NCI-H2171 (cell line): ENCODE data around the gene ADAM15.

Experiments
- DNase-seq: peaks from one replicate; lab custom pipeline; 2025; lab: John Stamatoyannopoulos, UW

The ADAM15 gene

DNA sequence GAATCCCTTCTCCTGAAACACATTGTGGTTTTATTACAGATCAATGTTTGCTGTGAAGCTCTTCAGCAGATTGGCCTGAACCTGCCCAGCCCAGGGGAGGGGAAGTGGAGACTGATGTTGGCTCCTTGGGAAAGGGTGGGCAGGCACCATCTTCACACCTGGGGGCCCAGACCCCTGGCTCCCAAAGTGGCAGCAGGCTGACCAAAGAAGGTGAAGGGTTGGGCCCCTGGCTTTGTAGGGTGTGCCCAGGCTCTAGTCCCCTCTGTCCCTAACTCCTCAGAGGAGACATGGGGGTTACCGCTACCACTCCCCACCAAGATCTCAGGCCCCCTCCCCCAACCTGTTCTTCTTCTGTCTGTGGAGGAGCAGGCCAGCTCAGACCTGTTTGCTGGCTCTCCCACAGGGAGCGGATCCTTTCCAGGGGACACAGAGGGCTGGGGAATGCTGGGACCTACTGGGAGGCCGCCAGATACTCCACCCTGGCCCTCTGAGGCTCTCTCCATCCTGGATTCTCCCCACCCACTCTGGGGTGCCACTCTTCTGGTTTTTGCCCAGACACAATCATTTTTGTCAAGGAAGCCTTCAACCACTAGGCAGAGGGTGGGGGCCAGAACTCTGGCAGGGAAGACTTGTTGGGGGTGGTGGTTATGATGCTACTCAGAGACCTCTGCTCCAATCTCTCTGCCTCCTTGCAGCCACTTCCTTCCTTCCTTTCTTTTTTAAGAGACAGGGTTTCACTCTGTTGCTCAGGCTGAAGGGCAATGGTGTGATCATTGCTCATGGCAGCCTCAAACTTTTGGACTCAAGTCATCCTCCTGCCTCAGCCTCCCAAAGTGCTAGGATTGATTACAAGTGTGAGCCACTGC lies 22.5 kb downstream of the ADAM15 start:
- no peak for DNase-seq

- no peak for DNase-seq
Measured at GRCh38 chr1:155075535-155075934, 24.4 kb downstream of the ADAM15 start.

GRCh38 chr1:155076371-155076770 lies 25.3 kb downstream of the ADAM15 start:
- no peak for DNase-seq

DNA sequence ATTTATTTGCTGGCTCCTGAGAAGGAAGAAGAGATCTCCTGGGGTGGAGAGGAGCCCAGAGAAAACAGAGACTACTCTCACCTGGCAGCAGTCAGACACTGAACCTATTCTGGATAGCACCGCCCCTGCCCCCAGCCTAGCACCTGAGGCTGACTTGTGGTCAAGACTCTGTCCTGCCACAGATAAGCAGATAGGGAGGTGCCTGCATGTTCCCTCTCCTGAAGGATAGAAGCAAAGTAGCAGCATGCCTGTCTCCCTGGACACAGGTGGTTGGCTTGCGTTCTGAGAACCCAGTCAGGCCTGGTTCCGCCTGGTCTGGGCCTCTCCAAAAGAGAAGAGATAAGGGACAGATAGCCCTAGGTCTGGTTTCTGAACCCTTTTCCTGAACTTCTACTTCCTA lies 26.2 kb downstream of the ADAM15 start:
- DNase-seq = no peak

GRCh38 chr1:155077758-155078445 lies 26.8 kb downstream of the ADAM15 start:
- DNase-seq = no peak

DNA sequence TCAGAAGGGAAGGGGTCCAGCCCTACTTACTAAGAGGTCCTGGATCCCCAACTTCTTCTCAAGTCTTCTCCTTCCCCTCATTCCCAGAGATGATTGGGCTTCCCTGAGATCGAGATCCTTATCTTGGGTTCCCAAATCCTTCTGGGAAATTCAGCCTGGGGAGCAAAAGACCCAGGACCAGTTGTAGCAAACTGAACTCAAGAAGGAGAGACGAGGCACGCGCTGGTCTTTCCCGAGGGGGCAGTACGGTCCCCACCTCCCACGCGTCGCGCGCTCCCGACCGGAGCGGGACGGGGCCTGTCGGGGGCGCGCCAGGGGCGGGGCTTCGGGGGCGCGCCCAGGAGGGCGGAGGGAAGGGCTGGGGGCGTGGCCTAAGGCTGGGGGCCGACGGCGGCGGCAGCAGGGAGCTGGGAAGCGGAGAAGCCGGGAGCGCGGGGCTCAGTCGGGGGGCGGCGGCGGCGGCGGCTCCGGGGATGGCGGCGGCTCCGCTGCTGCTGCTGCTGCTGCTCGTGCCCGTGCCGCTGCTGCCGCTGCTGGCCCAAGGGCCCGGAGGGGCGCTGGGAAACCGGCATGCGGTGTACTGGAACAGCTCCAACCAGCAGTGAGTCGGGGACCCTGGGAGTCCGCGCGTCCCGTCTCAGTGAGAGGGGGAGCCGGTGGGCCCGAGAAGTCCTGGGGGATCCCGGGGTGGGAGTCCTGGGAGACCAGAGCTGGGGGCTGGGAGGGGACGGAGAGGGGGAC lies 27.5 kb downstream of the ADAM15 start, which contains the start of gene EFNA3:
Gene EFNA3, plus strand, starts transcription at position 369 of the 741 bp plus-strand sequence. Its CDS starts 105 bp downstream, at position 474.
- DNase-seq = peak; percentile 64

GRCh38 chr1:155079210-155079486 lies 28.0 kb downstream of the ADAM15 start:
- DNase-seq = no peak

GRCh38 chr1:155079487-155080311 lies 28.6 kb downstream of the ADAM15 start:
- no peak for DNase-seq

- peak; percentile 90 for DNase-seq
Measured at GRCh38 chr1:155080312-155081228, 29.5 kb downstream of the ADAM15 start.

- DNase-seq = no peak
Measured at GRCh38 chr1:155081472-155082300, 30.6 kb downstream of the ADAM15 start.

DNA sequence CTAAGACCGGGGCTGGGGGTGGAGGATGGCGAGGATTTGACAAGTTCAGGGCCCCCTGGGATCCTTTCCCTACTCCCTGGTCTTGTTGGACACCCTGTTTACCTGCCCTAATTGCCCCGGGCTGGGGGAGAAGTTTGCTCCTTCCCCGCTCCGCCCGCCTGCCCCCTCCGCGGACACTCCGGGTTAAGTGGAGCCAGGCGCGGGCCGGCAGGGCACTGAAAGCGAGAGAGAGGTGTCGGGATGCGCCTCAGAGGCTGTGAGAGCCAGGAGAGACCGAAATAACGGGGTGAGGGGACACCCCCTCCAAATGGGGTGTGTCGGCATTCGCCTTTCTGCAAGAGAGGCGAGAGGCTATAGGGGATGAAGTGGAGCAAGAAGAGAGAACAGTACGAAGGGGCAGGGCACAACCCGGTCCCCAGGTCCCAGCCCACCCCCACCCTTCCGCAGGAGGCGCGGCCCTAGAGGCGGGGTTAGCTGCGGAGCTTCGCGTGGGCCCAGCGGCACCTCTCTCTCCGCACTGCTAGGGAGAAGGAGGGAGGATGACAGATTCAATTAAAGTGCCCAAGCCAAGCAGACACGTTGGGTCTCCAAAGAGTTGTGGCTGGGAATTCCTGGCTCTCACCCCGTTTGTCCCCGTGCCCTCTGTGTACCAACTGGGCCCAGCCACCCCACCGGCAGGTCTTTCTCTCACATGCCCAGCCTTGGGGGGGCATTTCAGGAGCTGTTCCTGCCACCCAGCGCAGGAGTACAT lies 31.4 kb downstream of the ADAM15 start:
- no peak for DNase-seq

DNA sequence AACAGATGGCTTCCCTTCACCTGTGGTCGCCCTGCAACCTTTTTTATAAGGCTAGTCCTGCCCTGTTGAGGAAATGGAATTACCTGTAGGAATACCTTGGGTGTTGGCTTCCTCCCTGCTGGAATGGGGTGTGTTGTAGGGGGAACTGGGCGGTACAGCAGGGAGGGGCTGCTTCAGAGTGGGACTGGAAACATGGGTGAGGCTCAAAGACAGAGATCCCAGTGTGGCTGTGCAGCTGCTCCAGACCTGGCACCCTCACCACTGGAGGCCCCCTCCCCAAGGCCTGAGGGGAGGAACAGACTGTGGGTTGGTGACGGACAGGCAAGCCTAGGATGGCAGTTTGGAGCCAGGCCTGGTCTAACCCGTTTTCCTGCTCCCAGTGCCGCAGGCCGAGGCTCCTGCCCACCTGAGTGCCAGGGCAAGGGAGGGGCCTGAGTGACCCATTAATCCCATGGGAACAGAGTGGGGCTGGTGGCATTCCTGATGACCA lies 32.0 kb downstream of the ADAM15 start:
- no peak for DNase-seq

DNA sequence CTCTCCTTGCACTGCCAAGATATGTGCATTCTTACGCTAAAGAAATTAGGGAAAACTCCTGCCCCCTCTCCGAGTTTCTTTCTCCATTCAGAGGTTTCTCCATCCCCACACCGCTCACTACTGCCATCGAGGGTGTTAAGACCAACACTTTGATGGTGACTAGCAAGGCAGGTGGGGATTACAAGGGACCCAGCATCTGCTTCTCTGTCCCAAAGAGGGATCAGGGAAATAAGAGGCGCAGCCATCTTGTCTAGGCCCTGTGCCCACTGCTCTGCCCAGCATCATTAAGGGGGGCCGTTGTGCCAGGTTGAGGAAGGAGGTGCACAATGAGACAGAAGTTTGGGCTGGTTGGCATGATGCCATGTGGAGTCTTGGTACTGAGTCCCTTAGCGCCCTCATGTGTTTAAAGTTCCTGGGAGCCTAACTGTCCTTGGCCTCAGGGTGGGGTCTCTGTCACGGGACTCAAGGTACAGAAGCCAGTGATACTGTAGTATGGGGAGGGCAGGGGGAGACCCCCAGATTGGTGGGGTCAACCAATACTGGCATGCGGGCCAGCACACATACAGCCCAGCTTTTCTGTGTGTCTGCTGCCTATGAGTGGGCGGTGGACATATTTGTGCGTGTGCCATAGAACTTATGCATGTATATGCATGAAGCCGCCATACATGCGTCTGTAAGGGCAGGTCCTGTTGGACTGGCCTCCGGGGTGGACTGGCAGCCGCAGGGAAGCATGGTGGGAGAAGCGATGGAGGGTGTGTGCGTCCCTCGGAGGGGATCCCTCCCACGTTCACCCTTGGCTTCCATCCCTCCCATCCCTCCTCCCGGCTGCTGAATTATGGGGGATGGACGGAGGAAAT lies 33.0 kb downstream of the ADAM15 start:
- DNase-seq = no peak

GRCh38 chr1:155084722-155085503 lies 33.8 kb downstream of the ADAM15 start:
- peak; percentile 91 for DNase-seq

DNA sequence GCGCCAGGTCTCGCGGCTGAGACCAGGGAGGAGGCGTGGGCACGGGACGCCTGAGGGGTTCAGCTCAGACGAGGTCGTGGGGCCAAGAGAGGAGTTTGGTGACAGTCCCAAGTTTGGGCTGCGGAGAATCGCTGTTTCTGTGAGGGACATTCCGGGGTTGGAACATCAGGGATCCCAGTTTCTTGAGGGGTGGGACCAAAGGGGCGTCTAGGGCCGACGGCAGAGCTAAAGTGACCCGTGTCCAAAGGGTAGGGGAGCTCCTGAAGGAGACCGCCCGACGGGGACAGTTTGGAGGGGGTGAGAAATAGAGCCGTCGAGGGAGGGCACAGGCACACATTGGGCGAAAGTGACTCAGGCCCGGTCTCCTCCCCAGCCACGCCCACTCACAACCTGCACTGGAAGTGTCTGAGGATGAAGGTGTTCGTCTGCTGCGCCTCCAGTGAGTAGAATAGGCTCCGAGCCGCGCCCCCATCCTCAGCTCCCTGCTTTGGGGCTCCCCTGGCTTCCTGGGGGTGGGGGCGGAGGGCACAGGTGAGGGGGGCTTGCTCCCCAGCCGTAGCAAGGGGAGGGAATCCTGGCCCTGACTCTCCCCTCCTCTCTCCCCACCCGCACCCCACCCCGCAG lies 34.5 kb downstream of the ADAM15 start:
- peak; percentile 46 for DNase-seq

DNA sequence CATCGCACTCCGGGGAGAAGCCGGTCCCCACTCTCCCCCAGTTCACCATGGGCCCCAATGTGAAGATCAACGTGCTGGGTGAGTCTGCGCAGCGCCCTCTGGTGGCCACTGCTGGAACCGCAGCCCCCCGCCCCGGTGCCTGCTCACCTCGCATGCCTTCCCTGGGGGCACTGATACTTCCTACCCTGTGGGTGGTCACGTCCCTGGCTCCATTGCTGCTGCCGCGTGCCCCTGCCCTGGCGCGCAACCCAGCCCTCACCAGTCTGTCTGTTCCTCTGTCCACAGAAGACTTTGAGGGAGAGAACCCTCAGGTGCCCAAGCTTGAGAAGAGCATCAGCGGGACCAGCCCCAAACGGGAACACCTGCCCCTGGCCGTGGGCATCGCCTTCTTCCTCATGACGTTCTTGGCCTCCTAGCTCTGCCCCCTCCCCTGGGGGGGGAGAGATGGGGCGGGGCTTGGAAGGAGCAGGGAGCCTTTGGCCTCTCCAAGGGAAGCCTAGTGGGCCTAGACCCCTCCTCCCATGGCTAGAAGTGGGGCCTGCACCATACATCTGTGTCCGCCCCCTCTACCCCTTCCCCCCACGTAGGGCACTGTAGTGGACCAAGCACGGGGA lies 35.1 kb downstream of the ADAM15 start:
- DNase-seq = no peak
